Effector memory CD4-positive, alpha-beta T cell (primary cell): ENCODE measurements around the gene BRIP1.
"Not testable (repeated sequence)": the region's sequence is repeated elsewhere in the genome, so short reads cannot be mapped to it uniquely, and the experiment has no call there.

Experiments
- DNase-seq, 3 donors: peaks; one replicate each; pipeline ENCODE4 v3.0.0-alpha.2; 2020
- H3K27ac ChIP-seq: 2 replicates; pipeline ENCODE4 v1.7.0; 2013; ENCODE audit warnings: mild to moderate bottlenecking, low read length, moderate library complexity; ENCODE audit not compliant: insufficient read depth, poor library complexity, severe bottlenecking
- H3K27me3 ChIP-seq: replicated peaks from 2 replicates; pipeline ENCODE4 v1.7.0; 2013; ENCODE audit warnings: mild to moderate bottlenecking, low read length; ENCODE audit not compliant: insufficient read depth, control insufficient read depth, poor library complexity, severe bottlenecking
- H3K36me3 ChIP-seq: 2 replicates; pipeline ENCODE4 v1.7.0; 2013; ENCODE audit warnings: mild to moderate bottlenecking, low read length, moderate library complexity; ENCODE audit not compliant: control insufficient read depth, insufficient read depth
- H3K4me1 ChIP-seq: 2 replicates; pipeline ENCODE4 v1.7.0; 2013; ENCODE audit warnings: low read length, mild to moderate bottlenecking; ENCODE audit not compliant: control insufficient read depth, insufficient read depth, poor library complexity, severe bottlenecking
- H3K4me3 ChIP-seq: 2 replicates; pipeline ENCODE4 v1.7.0; 2013; ENCODE audit warnings: low read length, low read depth, mild to moderate bottlenecking; ENCODE audit not compliant: insufficient read depth, poor library complexity, severe bottlenecking
- H3K9me3 ChIP-seq: 2 replicates; pipeline ENCODE4 v1.7.0; 2013; ENCODE audit warnings: mild to moderate bottlenecking, low read length, moderate library complexity; ENCODE audit not compliant: control insufficient read depth

The BRIP1 gene

DNA sequence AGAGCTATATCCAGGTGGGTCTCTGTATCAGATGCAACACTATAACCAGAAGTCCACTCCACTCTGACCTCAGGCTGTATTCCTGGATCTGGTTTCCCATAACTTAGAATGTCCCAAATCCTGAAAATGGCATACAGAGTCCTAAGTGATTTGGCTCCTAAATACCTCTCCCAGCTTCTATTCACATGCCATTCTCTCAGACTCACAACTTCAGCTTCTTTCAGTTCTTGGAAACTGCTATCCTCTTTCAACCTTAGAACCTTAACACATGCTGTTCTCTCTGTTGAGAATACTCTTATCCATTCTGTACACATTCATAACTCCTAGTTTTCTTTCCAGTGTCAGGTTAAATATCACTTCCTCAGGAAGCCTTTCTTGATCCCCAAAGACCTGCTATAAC lies 132.0 kb downstream of the BRIP1 start:
- Histone ChIP-seq H3K4me3 (no peak overlapping the region), H3K9me3 (no peaks in the 10 kb centered on the region), H3K36me3 (no peaks in the 10 kb centered on the region), H3K27me3 (no peaks in the 10 kb centered on the region), H3K27ac (no peak overlapping the region), H3K4me1 (no peaks in the 10 kb centered on the region)
- DNase-seq, result no peak

DNA sequence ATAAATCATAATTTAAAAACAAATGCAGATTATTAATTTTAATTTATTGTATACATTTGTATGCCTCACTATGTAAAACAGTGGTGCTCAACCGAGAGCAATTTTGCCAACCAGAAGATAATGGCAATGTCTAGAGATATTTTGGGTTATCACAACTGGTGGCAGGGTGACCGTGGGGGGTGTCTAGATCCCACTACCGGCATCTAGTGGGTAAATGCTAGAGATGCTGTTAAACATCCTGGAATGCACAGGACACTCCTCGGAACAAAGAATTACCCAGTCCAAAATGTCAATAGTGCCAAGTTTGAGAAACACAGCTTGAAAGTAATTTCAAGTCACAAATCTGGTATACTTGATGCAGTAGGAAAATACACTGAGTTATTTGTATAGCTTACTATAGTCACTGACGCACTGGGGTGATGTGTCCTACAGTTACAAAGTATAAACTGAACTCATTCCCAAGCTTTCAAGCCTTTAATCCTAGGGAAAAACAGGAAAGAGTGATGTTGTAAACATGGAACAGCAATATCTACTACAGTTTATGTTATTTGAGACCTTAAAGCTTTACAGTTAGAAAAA lies 133.5 kb downstream of the BRIP1 start:
- Histone ChIP-seq H3K4me3 (no peak overlapping the region), H3K27ac (no peak overlapping the region), H3K9me3 (no peaks in the 10 kb centered on the region), H3K27me3 (no peaks in the 10 kb centered on the region), H3K4me1 (no peaks in the 10 kb centered on the region), H3K36me3 (no peaks in the 10 kb centered on the region)
- no peak for DNase-seq

GRCh38 chr17:61728297-61728836 lies 135.0 kb downstream of the BRIP1 start:
- H3K27me3 ChIP-seq, result no peaks in the 10 kb centered on the region
- no peak overlapping the region for H3K4me3 ChIP-seq
- DNase-seq, result no peak
- H3K4me1 ChIP-seq, result no peaks in the 10 kb centered on the region
- H3K9me3 ChIP-seq, result no peaks in the 10 kb centered on the region
- H3K27ac ChIP-seq, result no peak overlapping the region
- no peaks in the 10 kb centered on the region for H3K36me3 ChIP-seq

DNA sequence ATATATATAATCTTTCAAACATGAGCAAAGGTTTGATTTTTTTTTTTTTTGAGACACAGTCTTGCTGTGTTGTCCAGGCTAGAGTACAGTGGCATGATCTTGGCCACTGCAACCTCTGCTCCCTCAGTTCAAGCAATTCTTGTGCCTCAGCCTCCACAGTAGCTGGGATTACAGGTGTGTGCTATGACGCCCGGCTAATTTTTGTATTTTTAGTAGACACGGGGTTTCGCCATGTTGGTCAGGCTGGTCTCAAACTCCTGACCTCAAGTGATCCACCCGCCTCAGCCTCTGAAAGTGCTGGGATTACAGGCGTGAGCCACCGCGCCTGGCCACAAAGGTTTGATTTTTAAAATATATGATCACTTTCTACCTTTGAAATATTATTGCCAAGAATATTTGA lies 135.5 kb downstream of the BRIP1 start:
- not testable (repeated sequence) for H3K4me3 ChIP-seq, H3K27me3 ChIP-seq

DNA sequence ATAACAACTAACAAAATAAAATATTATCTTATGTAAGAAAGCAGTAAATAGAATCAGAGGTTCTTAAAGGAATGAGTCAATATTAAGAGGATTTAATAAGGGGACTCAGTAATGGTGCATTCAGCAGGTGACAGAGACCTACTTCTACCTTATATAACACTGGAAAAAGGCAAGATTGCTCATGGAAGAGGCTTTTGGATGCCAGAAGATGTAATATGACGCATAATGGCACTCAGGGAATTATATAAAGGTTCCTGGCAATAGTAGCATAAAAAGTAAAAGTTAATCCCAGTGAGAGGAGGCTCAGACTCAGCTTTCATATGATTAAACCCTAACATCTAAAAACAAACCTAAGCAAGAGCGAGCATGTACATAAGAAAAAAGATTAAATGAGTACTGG lies 136.4 kb downstream of the BRIP1 start:
- H3K27me3 ChIP-seq, result no peaks in the 10 kb centered on the region
- H3K4me1 ChIP-seq, result no peaks in the 10 kb centered on the region
- no peak overlapping the region for H3K4me3 ChIP-seq
- no peaks in the 10 kb centered on the region for H3K9me3 ChIP-seq
- no peak overlapping the region for H3K27ac ChIP-seq
- no peak for DNase-seq
- H3K36me3 ChIP-seq, result no peaks in the 10 kb centered on the region

More for the DNA sequence above, 135.5 kb downstream of the BRIP1 start:
- H3K27ac ChIP-seq, DNase-seq, H3K4me1 ChIP-seq, H3K36me3 ChIP-seq, H3K9me3 ChIP-seq: not testable (repeated sequence)

- H3K9me3 ChIP-seq, result no peaks in the 10 kb centered on the region
- no peak overlapping the region for H3K4me3 ChIP-seq
- no peak overlapping the region for H3K27ac ChIP-seq
- H3K4me1 ChIP-seq, result no peaks in the 10 kb centered on the region
- H3K36me3 ChIP-seq, result no peaks in the 10 kb centered on the region
- H3K27me3 ChIP-seq, result no peaks in the 10 kb centered on the region
- DNase-seq, result no peak
Observed at GRCh38 chr17:61724777-61725176, 138.6 kb downstream of the BRIP1 start.

DNA sequence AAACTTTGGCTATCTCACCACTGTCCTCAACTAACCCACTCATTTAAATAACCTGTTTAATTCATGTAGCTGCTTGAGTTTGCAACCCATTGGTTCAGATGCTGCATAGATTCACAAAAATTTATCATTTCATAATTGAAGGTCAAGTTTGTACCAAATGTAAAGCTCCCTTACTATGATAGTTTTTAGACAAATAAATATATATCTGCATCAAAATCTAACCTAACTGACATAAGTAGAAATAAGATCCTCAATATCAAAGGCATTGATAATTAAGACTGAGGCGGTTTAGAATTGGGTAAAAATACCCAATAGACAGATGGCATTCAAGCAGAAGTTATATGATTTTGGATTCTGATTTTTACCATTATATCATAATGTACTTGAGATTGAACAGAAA lies 139.4 kb downstream of the BRIP1 start:
- Histone ChIP-seq H3K27me3 (no peaks in the 10 kb centered on the region), H3K36me3 (no peaks in the 10 kb centered on the region), H3K27ac (no peak overlapping the region), H3K4me3 (no peak overlapping the region), H3K4me1 (no peaks in the 10 kb centered on the region), H3K9me3 (no peaks in the 10 kb centered on the region)
- DNase-seq, result no peak

- no peaks in the 10 kb centered on the region for H3K36me3 ChIP-seq
- no peak overlapping the region for H3K27ac ChIP-seq
- DNase-seq, result no peak
Observed at GRCh38 chr17:61723183-61723582, 140.1 kb downstream of the BRIP1 start.

DNA sequence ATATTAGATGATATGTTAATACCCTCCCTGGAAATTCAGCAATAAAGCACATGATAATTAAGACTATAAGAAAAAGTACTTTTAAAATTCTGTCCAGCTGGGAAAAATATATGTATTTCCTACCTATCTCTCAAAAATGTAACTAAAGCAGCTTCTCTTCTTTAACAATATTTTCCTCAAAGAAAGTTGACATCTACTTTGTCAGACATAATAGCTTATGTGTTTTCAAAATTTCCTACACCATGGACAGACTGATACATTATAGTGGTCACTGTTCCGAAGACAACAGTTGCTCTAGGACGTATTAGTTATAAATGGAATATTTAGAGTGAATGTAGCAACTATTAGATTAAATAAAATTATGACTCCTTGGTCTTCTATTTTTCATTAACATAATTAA lies 140.9 kb downstream of the BRIP1 start:
- Histone ChIP-seq H3K27me3 (no peaks in the 10 kb centered on the region), H3K4me1 (no peaks in the 10 kb centered on the region), H3K36me3 (no peaks in the 10 kb centered on the region), H3K27ac (no peak overlapping the region), H3K4me3 (no peak overlapping the region), H3K9me3 (no peaks in the 10 kb centered on the region)
- DNase-seq, result no peak

More at GRCh38 chr17:61723183-61723582, 140.1 kb downstream of the BRIP1 start:
- Histone ChIP-seq H3K27me3 (no peaks in the 10 kb centered on the region), H3K4me3 (no peak overlapping the region), H3K9me3 (no peaks in the 10 kb centered on the region), H3K4me1 (no peaks in the 10 kb centered on the region)

GRCh38 chr17:61720016-61720795 lies 143.1 kb downstream of the BRIP1 start:
- no peak for DNase-seq
- H3K4me1 ChIP-seq, result no peaks in the 10 kb centered on the region
- no peak overlapping the region for H3K27ac ChIP-seq
- H3K27me3 ChIP-seq, result no peaks in the 10 kb centered on the region
- H3K9me3 ChIP-seq, result peaks cover 3% of the 10 kb centered on the region
- no peak overlapping the region for H3K4me3 ChIP-seq
- H3K36me3 ChIP-seq, result no peaks in the 10 kb centered on the region
